GM18526 (cell line): ENCODE data around the gene NMUR1.

Experiments
- POLR2A ChIP-seq: IDR thresholded peaks from 3 replicates; pipeline ENCODE4 v1.6.1; 2011; ENCODE audit not compliant: insufficient read length; ENCODE audit errors: extremely low read depth

Gene NMUR1, protein sequence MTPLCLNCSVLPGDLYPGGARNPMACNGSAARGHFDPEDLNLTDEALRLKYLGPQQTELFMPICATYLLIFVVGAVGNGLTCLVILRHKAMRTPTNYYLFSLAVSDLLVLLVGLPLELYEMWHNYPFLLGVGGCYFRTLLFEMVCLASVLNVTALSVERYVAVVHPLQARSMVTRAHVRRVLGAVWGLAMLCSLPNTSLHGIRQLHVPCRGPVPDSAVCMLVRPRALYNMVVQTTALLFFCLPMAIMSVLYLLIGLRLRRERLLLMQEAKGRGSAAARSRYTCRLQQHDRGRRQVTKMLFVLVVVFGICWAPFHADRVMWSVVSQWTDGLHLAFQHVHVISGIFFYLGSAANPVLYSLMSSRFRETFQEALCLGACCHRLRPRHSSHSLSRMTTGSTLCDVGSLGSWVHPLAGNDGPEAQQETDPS

GRCh38 chr2:231530099-231531011, at the start of gene NMUR1:
Gene NMUR1, minus strand, starts transcription at chr2:231530445. Its CDS starts 84 bp downstream, at chr2:231530361.
- TF ChIP-seq POLR2A = no peak

DNA sequence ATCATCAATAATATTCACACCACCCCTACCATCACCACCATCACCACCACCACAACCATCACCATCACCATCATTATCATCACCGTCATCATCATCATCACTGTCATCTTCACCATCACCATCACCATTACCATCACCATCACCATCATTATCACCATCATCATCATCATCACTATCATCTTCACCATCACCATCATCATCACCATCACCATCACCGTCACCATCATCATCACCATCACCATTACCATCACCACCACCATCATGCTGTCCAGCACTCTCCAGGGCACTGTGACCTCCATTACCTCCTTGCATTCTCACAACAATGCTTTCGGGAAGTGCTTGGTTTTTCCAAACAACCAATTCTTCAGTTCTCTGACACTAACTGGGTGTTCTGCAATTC, 49.3 kb upstream of the NMUR1 start:
- no peak for TF ChIP-seq POLR2A

DNA sequence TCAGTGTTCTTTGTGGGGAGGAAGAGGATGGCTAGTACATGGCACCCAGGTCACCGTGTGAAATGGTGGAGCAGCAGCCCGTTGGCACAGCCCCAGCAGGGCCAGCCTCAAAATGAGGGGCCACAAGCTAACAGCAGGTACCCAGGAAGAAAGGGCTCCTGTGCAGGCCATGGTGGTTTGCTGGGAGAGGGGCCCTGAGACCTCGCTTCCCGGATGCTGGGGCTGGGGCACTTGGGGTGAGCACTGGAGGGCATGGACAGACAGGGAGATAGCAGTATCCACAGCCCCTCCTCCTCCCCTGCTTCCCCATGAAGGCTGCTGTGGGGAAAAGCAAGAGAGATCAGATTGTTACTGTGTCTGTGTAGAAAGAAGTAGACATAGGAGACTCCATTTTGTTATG, 46.2 kb upstream of the NMUR1 start:
- TF ChIP-seq POLR2A = no peak

GRCh38 chr2:231575612-231576256, 45.5 kb upstream of the NMUR1 start:
- no peak for TF ChIP-seq POLR2A

GRCh38 chr2:231573698-231574421, 43.6 kb upstream of the NMUR1 start:
- no peak for TF ChIP-seq POLR2A

DNA sequence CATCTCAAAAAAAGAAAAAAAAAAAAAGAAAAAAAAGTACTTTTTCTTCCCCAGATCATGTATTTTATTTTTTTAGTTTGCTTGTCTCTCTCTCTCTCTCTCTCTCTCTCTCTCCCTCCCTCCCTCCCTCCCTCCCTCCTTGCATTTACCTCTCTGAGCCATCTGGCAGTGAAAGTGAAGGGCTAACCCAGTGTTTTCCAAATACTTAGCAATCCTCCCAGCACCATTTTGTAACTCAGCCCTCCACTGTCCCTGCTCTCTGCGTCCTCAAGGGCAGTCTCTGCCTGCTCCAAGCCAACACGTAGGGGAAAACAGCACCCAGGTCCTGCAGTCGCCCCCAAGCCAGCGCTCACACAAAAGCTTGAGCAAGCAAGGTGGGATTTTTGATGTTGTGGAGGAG, 42.9 kb upstream of the NMUR1 start:
- no peak for TF ChIP-seq POLR2A

DNA sequence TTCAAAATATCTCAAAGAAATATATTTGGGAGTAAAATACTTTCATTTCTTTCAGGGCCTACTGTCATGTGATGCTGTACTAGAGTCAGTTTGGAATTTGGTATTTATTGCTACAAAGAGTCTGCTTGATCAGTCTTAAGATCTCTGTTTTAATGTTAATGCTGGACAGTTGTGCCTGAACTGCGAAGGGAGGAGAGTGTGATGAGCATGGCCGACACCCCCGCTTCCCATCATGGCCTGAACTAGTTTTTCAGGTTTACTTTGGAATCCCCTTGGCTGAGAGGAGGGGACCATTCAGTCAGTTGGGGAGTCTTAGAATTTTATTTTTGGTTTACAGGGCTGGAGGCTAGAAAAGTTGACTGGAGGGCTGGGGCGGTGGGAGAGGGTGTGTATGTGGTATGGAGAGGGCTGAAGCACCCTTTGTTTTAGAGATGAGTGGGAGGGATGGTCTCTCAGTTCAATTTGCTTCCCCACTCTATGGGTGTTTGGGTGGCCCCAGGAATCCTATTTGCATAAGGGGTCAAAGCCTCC, 41.5 kb upstream of the NMUR1 start:
- TF ChIP-seq POLR2A = no peak

DNA sequence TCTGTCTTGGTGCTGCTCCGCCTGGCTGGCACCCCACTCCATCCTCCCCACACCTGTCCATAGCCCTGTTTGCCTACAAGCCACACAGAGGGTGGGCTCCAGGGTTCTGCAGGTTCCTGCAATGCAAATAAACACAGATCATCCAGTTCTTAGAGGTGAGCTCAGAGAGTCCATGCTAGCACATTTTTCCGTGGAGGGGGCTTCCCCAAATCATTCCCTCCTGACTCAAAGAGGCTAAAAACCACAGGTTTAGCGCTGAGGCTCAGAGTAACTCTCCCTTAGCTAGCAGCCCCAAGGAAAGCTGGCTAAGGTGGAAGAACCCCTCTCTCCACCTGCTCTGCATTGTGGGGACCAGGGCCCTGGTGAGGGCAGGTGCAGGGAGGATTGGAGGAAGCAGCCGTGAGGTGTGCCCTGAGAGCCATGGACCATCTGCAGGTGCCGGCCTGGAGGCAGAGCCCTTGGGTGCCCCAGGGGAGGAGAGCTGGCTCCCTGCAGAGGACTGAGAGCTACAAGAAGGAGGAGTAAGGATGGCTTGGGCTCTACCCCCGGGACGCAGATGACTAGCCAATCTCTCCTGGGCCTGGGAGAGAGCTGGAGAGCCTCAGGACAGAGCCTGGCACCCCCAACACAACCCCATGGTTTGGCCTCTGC, 38.7 kb upstream of the NMUR1 start:
- no peak for TF ChIP-seq POLR2A

GRCh38 chr2:231568098-231568784, 38.0 kb upstream of the NMUR1 start:
- TF ChIP-seq POLR2A = no peak

- no peak for TF ChIP-seq POLR2A
Measured at GRCh38 chr2:231567159-231567558, 36.9 kb upstream of the NMUR1 start.

DNA sequence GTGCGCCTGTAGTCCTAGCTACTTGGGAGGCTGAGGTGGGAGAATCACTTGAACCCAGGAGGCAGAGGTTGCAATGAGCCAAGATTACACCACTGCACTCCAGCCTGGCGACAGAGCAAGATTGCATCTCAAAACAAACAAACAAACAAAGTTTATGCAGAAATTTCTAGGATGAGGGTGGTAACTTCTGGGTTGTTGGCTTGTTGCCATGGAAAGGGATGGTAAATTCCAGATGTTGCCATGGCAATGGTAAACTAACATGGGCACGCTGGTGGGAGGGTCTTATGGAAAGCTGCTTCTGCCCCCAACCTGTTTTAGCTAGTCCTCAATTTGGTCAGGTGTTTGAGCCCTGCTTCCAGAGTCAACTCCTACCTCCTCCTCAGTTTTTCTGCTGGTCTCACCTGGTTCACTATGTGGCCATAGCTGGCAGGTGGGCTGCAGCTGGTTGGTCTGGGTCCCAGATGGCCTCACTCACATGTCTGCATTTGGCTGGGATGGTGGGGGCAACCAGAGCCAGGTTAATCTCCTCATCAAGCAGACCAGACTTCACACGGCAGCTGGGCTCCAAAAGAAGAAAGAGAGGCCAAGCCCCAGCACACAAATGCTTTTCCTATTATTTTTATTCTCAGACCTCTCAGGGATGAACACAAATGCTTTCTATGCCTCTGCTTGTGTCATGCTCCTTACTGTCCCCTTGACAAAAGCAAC, 35.8 kb upstream of the NMUR1 start:
- TF ChIP-seq POLR2A = no peak

DNA sequence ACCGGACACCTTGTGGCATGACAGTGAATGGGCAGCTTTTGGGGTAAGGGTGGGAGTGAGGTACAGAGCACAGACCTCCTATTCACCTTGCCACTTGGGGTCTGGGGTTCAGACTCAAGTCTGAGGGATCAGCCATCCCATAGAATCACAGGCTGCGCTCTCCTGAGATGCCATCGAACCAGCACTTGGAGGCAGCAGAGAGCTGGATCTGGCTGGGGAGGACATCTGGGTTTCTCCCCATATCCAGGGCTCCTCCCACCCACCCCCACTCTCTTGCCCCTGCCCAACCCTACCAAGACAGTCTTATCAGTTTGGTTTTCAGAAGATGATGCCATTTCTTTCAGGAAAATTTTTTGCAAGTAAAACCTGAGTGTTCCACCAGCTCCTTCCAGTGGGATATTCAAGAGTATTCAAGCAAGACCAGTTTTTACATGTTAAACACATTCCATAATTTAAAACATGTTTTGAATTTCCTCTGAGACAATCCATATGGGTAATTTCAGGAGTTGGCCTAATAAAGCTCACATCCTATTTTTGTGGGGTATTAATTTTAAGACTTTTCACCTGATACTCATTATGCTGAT, 33.2 kb upstream of the NMUR1 start:
- TF ChIP-seq POLR2A = no peak

- no peak for TF ChIP-seq POLR2A
Measured at GRCh38 chr2:231557571-231558217, 27.4 kb upstream of the NMUR1 start.
